Parathyroid adenoma (tissue), 2 donors: ENCODE data around the gene ZNF627.

Experiments used
- H2AFZ ChIP-seq: fragments of 300-600 bp; sonication (generic); one replicate; pipeline ENCODE4 v1.7.0; 2017; ENCODE audit warnings: antibody characterized with exemption, mild to moderate bottlenecking
- H3K27ac ChIP-seq: fragments of 300-600 bp; sonication (generic); one replicate; pipeline ENCODE4 v1.7.0; 2017
- H3K27me3 ChIP-seq: fragments of 300-600 bp; sonication (generic); one replicate; pipeline ENCODE4 v1.7.0; 2017; ENCODE audit warnings: low read length; ENCODE audit not compliant: control insufficient read depth, insufficient read depth
- H3K36me3 ChIP-seq: fragments of 300-600 bp; sonication (generic); one replicate; pipeline ENCODE4 v1.7.0; 2017; ENCODE audit warnings: low read length; ENCODE audit not compliant: control insufficient read depth, insufficient read depth
- H3K4me1 ChIP-seq: fragments of 300-600 bp; sonication (generic); one replicate; pipeline ENCODE4 v1.7.0; 2017; ENCODE audit warnings: control low read depth
- H3K4me2 ChIP-seq: fragments of 300-600 bp; sonication (generic); one replicate; pipeline ENCODE4 v1.7.0; 2017; ENCODE audit warnings: low read length
- H3K4me3 ChIP-seq: fragments of 300-600 bp; sonication (generic); one replicate; pipeline ENCODE4 v1.7.0; 2017; ENCODE audit warnings: low read depth, low read length
- H3K79me2 ChIP-seq: fragments of 300-600 bp; sonication (generic); one replicate; pipeline ENCODE4 v1.7.0; 2017; ENCODE audit warnings: control low read depth
- H3K9ac ChIP-seq: fragments of 300-600 bp; sonication (generic); one replicate; pipeline ENCODE4 v1.7.0; 2017; ENCODE audit warnings: mild to moderate bottlenecking
- H3K9me3 ChIP-seq: fragments of 300-600 bp; sonication (generic); one replicate; pipeline ENCODE4 v1.7.0; 2017; ENCODE audit warnings: low read length; ENCODE audit not compliant: control insufficient read depth
- CTCF ChIP-seq: fragments of 300-600 bp; sonication (generic); IDR thresholded peaks from one replicate; pipeline ENCODE4 v1.7.0; 2017; ENCODE audit warnings: antibody characterized with exemption, mild to moderate bottlenecking
- donor health status: primary hyperparathyroidism.

The ZNF627 gene

GRCh38 chr19:11586331-11586730 is 11.0 kb upstream of the ZNF627 start:
- no peaks in the 10 kb centered on the region for H3K4me1 ChIP-seq
- no peak for TF ChIP-seq CTCF
- H3K9me3 ChIP-seq: no peaks in the 10 kb centered on the region
- H3K27ac ChIP-seq: no peak overlapping the region
- no peak overlapping the region for H3K4me2 ChIP-seq
- H3K79me2 ChIP-seq: no peaks in the 10 kb centered on the region
- no peak overlapping the region for H3K4me3 ChIP-seq
- no peaks in the 10 kb centered on the region for H3K36me3 ChIP-seq
- H2AFZ ChIP-seq: no peak overlapping the region
- no peak overlapping the region for H3K9ac ChIP-seq
- no peaks in the 10 kb centered on the region for H3K27me3 ChIP-seq

GRCh38 chr19:11587302-11587974 is 9.8 kb upstream of the ZNF627 start:
- Histone ChIP-seq H3K9ac (no peak overlapping the region), H2AFZ (peak overlapping the region; percentile 72), H3K79me2 (no peaks in the 10 kb centered on the region), H3K27ac (no peak overlapping the region), H3K36me3 (no peaks in the 10 kb centered on the region), H3K4me2 (no peak overlapping the region), H3K4me1 (no peaks in the 10 kb centered on the region), H3K4me3 (no peak overlapping the region), H3K27me3 (no peaks in the 10 kb centered on the region), H3K9me3 (no peaks in the 10 kb centered on the region)
- TF ChIP-seq CTCF: peak; percentile 93

GRCh38 chr19:11587975-11588631 is 9.2 kb upstream of the ZNF627 start:
- H3K79me2 ChIP-seq: no peaks in the 10 kb centered on the region
- no peaks in the 10 kb centered on the region for H3K9me3 ChIP-seq
- no peak for TF ChIP-seq CTCF
- no peak overlapping the region for H3K9ac ChIP-seq
- no peak overlapping the region for H3K27ac ChIP-seq
- no peak overlapping the region for H3K4me3 ChIP-seq
- peak overlapping the region; percentile 72 for H2AFZ ChIP-seq
- no peaks in the 10 kb centered on the region for H3K4me1 ChIP-seq
- no peaks in the 10 kb centered on the region for H3K27me3 ChIP-seq
- no peak overlapping the region for H3K4me2 ChIP-seq
- H3K36me3 ChIP-seq: no peaks in the 10 kb centered on the region

- no peak overlapping the region for H3K9ac ChIP-seq
- no peaks in the 10 kb centered on the region for H3K9me3 ChIP-seq
- no peak for TF ChIP-seq CTCF
- no peak overlapping the region for H2AFZ ChIP-seq
- H3K36me3 ChIP-seq: no peaks in the 10 kb centered on the region
- H3K27ac ChIP-seq: no peak overlapping the region
- H3K4me1 ChIP-seq: no peaks in the 10 kb centered on the region
- H3K4me3 ChIP-seq: no peak overlapping the region
- H3K27me3 ChIP-seq: no peaks in the 10 kb centered on the region
- H3K4me2 ChIP-seq: no peak overlapping the region
- peaks cover 11% of the 10 kb centered on the region for H3K79me2 ChIP-seq
These were observed 3.2 kb upstream of the ZNF627 start for GRCh38 chr19:11594084-11594483.

GRCh38 chr19:11596156-11596555 is 1.1 kb upstream of the ZNF627 start:
- no peaks in the 10 kb centered on the region for H3K9me3 ChIP-seq
- no peak overlapping the region for H3K4me2 ChIP-seq
- H3K36me3 ChIP-seq: no peaks in the 10 kb centered on the region
- H3K79me2 ChIP-seq: peaks cover 26% of the 10 kb centered on the region
- H2AFZ ChIP-seq: no peak overlapping the region
- no peaks in the 10 kb centered on the region for H3K4me1 ChIP-seq
- H3K27me3 ChIP-seq: no peaks in the 10 kb centered on the region
- no peak for TF ChIP-seq CTCF
- no peak overlapping the region for H3K9ac ChIP-seq
- no peak overlapping the region for H3K27ac ChIP-seq
- no peak overlapping the region for H3K4me3 ChIP-seq
